Cardiac muscle cell (in vitro differentiated cells and primary cell): ENCODE results near the gene MX2. TPM values are rescaled to one million over a fixed set of nuclear protein-coding genes. Genes with fewer than 3 reads are reported as not detected.
A peak's percentile ranks its signal among the peaks of the same experiment; 100 is the strongest.
"Not testable (repeated sequence)": the region's sequence is repeated elsewhere in the genome, so short reads cannot be mapped to it uniquely, and the experiment has no call there.

ENCODE experiments used
- DNase-seq, 2 donors: peaks; one replicate each; pipeline versions ENCODE4 v3.0.0 to v3.0.0-alpha.2; 2010 to 2017; ENCODE audit warnings: low read depth in 1 of 2, low spot score in 1 of 2
- H3K27ac ChIP-seq: fragments of 200-600 bp; sonication (generic); 2 replicates; pipeline ENCODE4 v1.5.1; 2016
- H3K27me3 ChIP-seq: fragments of 200-600 bp; sonication (generic); 2 replicates; pipeline ENCODE4 v1.6.0; 2016; ENCODE audit warnings: control low read depth
- H3K36me3 ChIP-seq: fragments of 200-600 bp; sonication (generic); 2 replicates; pipeline ENCODE4 v1.5.1; 2016; ENCODE audit warnings: control low read depth
- H3K4me1 ChIP-seq: fragments of 200-600 bp; sonication (generic); 2 replicates; pipeline ENCODE4 v1.8.1; 2017; ENCODE audit warnings: low read depth, mild to moderate bottlenecking, mixed run types
- H3K4me3 ChIP-seq: fragments of 200-600 bp; sonication (generic); 2 replicates; pipeline ENCODE4 v1.5.1; 2016; ENCODE audit warnings: mild to moderate bottlenecking
- H3K9me3 ChIP-seq: fragments of 200-600 bp; sonication (generic); 2 replicates; pipeline ENCODE4 v1.5.1; 2017; ENCODE audit warnings: low read depth, mild to moderate bottlenecking, control low read depth
- CTCF ChIP-seq: IDR thresholded peaks from 2 replicates; pipeline ENCODE4 v1.5.1; 2012; ENCODE audit warnings: low read depth, mild to moderate bottlenecking, low read length
- polyA plus RNA-seq: library from polyadenylated mRNA; unstranded; fragments of >200 nt; fragmentation: Nextera tagmentation; extraction: Ambion mirVana; gene quantifications from 2 replicates; pipeline ENCODE4 v1.2.1, GENCODE V29; 2016
- total RNA-seq: library from RNA; depleted of rRNA; stranded (reverse); fragments of >200 nt; gene quantifications from 2 replicates; pipeline ENCODE4 v1.2.3, GENCODE V29; 2016

The MX2 gene
- total and polyA plus RNA-seq, 2 experiments from 2014 or later = 0.28 to 2.3 TPM

- Histone ChIP-seq H3K4me1 (no peaks in the 10 kb centered on the region), H3K4me3 (no peak overlapping the region), H3K27me3 (peaks cover 68% of the 10 kb centered on the region), H3K27ac (no peak overlapping the region), H3K36me3 (no peaks in the 10 kb centered on the region), H3K9me3 (no peaks in the 10 kb centered on the region)
- DNase-seq = no peak
- TF ChIP-seq CTCF = no peak
Observed at GRCh38 chr21:41422546-41423304, 60.9 kb downstream of the MX2 start.

DNA sequence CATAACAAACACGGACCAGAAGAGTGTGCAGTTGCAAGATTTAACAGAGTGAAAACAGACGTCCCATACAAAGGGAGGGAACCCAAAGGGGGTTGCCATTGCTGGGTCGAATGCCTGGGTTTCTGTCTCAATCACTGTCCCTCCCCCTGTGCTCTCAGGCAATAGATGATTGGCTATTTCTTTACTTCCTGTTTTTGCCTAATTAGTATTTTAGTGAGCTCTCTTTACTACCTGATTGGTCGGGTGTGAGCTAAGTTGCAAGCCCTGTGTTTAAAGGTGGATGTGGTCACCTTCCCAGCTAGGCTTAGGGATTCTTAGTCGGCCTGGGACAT, 61.4 kb downstream of the MX2 start:
- H3K36me3 ChIP-seq, H3K27ac ChIP-seq, H3K4me3 ChIP-seq, DNase-seq, H3K4me1 ChIP-seq, H3K9me3 ChIP-seq: not testable (repeated sequence)
- H3K27me3 ChIP-seq = peaks cover 73% of the 10 kb centered on the region

DNA sequence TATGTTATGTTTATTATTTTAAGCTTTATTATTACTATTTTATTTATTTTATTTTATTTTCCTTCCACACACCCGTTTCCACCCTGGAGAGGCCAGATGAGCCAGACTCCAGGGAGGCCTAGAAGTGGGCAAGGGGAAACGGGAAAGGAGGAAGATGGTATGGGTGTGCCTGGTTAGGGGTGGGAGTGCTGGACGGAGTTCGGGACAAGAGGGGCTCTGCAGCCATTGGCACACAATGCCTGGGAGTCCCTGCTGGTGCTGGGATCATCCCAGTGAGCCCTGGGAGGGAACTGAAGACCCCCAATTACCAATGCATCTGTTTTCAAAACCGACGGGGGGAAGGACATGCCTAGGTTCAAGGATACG, 63.7 kb downstream of the MX2 start:
- no peaks in the 10 kb centered on the region for H3K4me1 ChIP-seq
- H3K27me3 ChIP-seq = peaks cover 83% of the 10 kb centered on the region
- no peaks in the 10 kb centered on the region for H3K36me3 ChIP-seq
- TF ChIP-seq CTCF = no peak
- no peak for DNase-seq
- H3K4me3 ChIP-seq = no peak overlapping the region
- H3K9me3 ChIP-seq = no peaks in the 10 kb centered on the region
- H3K27ac ChIP-seq = no peak overlapping the region

- Histone ChIP-seq H3K36me3 (no peaks in the 10 kb centered on the region), H3K4me3 (peak within 1 kb of the TSS; percentile 16), H3K27me3 (peaks cover 83% of the 10 kb centered on the region), H3K27ac (no peak within 1 kb of the TSS), H3K9me3 (no peaks in the 10 kb centered on the region), H3K4me1 (no peaks in the 10 kb centered on the region)
- peak; percentile 47 to 61 for DNase-seq
- TF ChIP-seq CTCF = no peak
Observed at GRCh38 chr21:41425954-41426675, 64.3 kb downstream of the MX2 start, which contains the start of gene MX1. Gene MX1, plus strand, starts transcription at chr21:41426239. Its CDS starts 5,832 bp downstream, at chr21:41432071.

GRCh38 chr21:41426676-41427404, 65.0 kb downstream of the MX2 start:
- H3K27ac ChIP-seq = no peak overlapping the region
- DNase-seq = no peak

More at GRCh38 chr21:41426676-41427404, 65.0 kb downstream of the MX2 start:
- H3K4me1 ChIP-seq = no peaks in the 10 kb centered on the region
- H3K27me3 ChIP-seq = peaks cover 81% of the 10 kb centered on the region
- H3K36me3 ChIP-seq = no peaks in the 10 kb centered on the region
- H3K9me3 ChIP-seq = no peaks in the 10 kb centered on the region
- H3K4me3 ChIP-seq = peak overlapping the region; percentile 16
- no peak for TF ChIP-seq CTCF
